Measurements from ENCODE around the gene NDUFA13.

The NDUFA13 gene

DNA sequence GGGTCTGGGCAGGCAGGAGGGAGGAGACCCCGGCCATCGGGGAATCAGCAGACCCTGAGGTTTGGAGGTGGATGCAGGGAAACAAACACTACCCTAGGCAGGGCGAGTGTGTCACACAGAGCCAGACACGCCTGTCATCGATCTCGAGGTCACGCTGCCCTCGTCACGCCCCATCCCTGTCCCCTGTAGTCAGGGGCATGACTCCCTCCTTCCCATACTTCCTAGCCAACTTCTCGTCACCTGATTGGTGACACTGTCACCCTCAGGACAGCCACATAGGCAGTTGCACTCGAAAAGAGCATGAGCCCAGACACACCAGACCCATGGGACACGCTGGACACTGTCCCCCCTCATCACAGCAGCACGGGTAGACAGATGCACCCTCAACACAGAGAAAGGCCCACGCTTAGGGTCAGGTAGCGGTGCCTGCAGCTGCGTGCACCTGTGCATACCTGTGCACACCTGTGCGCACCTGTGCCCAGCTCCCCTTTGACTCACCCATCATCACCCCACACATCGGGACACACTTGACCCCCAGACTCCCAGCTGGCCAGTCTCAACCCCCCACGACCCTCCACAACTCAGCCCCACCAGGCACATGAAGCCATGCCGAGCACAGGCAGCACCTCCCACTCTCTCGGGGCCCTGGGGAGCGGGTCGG, 33.9 kb downstream of the NDUFA13 start:
- no peak for DNase-seq

DNA sequence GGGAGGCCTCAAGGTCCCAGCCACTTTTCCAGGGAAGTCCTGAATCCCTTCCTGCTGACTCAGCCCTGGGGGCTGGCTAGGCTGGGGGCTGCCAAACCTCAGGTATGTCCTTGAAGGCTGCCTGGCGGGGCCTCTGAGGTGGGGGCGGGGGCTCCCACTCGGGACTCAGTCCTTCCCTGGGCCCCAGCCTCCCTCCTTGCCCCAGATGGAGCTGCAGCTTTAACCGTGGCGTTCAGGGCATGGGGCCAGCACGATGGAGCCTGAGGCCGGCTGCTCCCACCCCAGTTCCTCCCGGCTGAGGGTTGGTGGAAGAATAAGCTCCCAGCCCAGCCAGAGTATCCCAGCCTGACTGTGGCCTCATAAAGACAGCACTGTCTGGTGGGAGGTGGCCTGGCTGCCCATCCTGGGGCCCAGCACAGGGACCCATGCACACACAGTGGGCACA, 34.5 kb downstream of the NDUFA13 start:
- DNase-seq = no peak

DNA sequence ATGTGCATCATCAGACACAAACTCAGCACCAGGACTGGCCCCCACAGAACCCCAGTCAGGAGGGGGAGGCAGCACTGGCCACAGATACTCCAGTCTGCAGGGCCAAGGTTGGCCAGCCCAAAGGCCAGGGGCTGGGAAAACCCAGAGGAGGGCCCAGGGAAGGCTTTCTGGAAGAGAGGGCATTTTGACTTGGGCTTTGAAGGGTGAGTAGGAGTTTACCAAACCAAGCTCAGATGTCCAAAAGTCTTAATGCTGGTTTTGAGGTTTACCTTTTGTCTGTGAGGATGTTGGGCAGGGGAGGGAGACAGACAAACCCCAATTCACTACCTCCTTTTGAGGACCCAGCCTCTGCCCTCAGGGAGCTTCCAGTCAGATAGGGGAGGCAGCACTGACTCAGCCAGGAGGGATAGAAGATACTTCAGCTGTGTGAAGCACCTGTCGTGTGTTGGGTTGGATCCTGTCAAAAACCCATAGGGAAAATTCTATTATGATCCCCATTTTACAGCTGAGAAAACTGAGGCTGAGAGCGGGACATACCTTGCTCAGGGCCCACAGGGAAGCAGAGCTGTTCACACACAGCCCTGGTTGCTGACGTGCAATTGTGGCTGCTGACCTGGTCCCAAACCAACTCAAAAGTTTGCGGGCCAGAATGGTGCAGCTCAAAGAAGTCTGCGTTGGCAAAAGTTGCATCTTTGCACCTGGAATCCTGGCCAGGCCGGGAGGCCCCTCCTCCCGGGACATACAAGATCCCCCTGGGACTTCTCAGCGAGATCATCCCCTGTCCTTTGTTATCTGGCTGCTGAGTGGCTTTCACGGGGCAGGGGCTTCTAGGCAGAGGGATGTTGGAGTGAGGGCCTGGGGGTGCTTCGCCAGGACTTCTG, 35.2 kb downstream of the NDUFA13 start:
- no peak for DNase-seq

DNA sequence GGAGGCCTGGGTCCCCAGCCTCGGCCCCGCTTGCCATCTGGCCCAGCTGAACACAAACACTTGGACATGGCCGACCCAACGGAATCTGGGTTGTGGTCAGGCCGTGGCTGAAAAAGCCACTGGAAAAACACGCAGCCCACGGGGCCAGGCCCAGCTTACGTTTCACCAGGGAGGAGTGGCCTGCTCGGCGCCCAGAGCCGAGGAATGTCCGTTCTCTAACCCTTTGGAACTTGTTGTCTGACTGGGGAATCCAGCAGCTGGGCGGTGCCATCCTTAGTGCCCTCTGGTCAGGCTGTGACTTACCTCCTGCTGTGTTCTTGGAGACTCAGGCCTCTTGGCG, 35.8 kb downstream of the NDUFA13 start:
- no peak for DNase-seq

DNA sequence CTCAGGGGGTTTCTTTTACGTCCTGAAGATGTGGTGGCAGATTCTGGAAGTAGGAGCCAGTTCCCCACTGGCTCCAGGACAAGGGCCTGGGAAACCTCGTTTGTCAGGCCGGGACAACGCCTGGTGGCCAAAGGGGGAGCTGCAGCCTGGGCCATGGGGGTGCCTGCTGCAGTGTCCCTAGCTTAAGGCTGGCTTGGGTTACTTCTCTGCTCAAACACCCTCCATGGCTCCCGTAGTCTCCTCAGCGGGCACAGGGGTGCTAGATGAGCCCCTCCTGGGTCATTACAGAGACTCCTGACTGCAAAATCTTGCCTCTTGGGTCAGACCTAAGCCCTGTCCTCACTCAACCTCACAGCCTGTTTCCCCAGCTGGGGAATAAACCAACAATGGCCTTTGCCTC, 36.8 kb downstream of the NDUFA13 start:
- no peak for DNase-seq

DNA sequence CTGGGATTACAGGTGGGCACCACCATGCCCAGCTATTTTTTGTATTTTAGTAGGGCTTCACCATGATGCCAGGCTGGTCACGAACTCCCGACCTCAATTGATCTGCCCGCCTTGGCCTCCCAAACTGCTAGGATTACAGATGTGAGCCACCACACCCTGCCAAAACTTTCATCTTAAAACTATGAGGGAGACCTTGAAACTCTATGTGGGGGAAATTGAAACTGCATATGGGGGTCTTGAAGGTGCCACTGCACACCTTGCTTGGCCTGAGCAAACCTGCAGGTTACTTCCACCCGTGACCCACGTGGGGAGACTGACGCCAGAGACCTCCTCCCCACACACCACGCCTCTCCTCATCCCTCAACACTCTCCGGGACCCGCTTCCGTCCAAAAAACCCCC, 37.6 kb downstream of the NDUFA13 start:
- no peak for DNase-seq

DNA sequence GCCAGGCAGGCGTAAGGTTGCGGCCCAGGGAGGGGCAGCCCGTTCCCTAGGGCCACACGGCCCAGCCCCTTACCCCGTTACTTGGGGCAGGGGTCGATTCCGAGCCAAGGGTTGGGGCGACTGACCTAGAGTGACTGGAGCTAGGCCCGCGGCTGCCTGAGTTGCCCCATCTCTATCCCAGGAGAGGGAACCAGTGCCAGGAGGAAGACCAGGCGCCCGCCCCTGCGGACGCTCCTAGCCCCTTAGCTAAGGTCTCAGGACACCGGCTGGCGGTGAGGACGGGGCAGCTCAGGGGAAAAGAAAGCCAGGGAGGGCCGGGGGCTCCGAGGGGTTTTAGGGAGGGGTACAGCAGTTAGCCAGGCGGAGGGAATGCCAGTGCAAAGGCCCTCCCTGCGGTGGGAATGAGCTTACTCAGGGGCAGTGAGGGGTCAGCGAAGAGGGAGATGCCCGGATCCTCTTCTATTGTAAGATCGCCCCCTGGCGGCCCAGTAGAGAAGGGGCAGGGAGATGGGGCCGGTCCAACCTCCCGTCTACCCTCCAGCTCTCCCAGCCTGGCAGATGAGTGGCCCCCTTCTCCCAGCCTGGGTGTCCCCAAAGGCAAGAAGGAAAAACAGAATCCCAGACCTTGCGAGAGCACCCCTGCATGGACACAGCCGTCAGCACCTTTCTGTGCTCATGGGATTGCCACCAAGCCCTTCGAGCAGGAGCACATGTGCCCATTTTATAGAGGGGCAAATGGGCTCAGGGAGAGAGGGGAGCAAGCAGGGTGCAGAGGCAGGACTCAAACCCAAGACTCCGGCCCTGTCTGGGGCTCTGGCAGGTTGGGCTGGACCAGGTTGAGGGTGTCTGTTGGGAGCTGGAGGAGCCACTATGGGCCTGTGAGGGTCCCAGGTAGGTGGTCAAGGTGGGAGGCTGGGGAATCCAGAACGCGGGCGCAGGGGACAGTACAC, 38.3 kb downstream of the NDUFA13 start:
- DNase-seq = no peak

DNA sequence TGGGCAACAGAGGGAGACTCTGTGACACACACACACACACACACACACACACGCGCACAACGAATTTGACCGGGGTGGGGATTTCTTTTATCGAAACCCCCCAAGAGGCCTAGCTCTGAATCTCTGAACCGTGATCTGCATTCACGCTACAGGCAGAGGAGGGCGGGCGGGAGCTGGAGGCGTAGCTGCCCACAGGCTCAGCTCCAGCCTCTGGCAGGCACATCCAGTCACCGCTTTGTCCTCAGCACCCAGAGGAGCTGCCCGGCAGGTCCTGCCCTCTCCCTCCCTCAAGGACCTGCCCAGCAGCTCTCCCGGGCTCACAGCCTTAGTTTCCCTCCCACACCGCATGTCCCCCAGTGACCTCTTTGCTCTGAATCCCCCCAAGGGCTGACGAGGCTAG, 42.0 kb downstream of the NDUFA13 start:
- no peak for DNase-seq

DNA sequence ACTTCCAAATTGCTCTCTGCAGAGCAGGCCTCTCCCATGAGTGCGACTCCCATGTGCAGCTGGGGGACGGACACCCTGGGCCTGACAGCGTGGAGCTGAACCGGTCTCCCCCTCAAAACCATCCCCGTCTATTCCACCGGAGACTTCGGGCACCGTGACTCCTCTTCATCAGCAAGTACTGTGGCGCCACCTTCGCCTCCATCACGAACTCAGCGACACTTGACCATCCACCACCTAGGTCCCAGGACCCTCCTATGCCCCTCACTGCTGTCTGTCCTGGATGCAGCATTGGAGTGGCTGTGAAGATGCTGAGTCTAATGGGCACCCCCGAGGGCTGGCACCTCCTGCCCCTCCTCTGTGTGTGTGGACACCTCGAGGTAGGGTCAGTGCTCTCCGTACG, 42.6 kb downstream of the NDUFA13 start:
- no peak for DNase-seq

DNA sequence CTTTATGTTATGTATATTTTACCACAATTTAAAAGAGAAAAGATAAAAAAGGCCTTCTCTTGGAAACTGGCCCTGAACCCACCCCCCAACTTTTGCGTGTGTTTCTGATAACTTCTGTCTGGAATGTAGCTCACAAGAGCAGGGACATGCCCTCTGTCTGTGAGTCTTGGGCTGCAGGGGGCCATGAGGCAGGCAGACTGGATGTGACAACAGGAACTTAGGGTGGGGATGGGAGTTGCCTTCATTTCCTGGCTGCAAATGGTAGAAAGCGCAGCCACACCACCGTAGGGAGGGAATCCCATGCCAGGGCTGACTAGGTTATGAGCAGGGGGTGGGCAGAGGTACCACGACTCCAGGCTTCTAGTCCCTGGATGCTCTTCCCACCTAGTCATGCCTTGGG, 43.9 kb downstream of the NDUFA13 start:
- no peak for DNase-seq

DNA sequence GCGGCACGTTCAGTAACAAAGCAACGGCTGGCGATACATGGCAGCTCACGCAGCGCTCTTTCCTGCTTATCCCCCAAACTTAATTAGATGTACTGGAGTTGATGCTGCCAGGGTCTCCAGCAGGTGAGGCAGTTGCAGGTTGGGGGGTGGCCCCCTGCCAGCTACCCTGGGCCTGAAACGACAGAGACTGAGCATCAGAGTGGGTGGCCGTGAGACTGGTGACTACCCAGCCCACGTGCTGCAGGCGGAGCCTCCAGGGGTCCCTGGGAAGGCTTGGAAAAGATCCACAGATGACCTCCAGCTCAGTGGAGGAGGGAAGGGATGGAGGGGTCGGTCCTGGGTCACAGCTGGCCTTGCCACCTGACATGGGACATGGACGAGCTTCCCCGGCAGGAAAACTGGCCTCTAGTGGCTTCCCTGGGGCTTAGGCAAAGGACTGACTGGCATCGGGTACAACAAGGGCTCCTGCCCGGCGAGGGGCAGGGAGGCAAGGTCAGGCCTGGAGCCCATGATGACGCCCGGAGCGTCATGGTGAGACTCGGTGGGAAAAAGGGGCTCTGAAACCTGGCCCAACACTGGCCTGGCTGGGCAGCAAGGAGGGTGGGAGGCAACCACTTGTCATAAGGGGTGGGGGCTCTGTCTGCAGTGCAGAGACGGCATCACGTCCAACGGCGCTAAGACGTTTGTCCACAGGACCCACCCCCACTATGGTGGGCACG, 46.1 kb downstream of the NDUFA13 start:
- DNase-seq = no peak

DNA sequence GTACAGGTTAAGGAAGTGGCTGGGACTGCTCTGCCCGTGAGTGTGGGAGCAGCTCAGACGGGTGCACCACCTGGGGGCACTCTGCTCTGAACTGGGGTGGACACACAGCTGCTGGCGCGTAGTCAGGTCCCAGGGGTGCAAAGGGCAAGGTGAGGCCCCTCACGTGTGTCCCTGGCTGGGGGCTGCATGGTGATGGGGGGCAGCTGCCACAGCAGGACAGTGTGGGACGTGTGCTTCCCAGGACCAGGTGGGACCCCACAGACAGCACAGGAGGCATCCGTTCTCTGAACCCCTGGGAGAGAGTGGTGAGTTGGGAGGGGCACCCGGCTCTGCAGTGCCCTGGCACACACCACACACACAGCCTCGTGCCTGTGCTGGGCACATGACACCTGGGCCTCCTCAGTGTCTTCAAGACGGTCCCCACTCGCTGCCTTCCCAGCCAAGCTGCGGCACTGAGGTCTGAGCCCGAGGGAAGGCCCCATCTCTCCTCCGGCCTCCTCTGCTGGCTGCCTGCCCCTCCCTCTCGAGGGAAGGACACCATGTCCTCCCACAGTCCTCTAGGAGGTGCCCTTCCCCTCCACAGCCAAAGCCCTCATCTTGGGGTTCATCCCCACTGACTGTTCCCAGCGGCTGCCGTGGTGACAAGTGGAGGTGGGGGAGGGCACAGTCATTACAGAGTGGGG, 46.8 kb downstream of the NDUFA13 start:
- no peak for DNase-seq

DNA sequence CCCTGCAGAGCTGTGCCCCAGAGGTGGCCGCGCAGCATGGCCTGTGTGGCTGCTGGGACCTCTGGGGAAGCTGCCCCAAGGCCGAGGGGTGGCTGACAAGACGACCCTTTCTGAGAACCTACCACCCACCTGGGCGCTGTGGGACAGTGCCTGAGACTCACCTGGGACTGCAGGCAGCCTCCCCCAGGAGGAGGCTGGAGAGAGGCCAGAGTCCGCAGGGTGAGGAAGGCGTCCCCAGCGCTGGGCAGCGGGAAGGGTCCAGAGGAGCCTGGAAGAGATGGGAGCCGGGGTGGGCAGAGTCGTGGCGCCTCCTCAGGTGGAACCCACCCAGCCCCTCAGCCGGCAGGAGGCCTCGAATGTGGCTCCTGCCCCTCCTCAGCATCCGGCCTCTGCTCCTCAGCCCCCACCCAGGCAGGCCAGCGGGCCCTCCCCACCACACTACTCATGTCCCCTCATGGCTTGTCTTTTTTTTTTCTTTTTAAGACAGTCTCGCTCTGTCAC, 47.4 kb downstream of the NDUFA13 start:
- no peak for DNase-seq

DNA sequence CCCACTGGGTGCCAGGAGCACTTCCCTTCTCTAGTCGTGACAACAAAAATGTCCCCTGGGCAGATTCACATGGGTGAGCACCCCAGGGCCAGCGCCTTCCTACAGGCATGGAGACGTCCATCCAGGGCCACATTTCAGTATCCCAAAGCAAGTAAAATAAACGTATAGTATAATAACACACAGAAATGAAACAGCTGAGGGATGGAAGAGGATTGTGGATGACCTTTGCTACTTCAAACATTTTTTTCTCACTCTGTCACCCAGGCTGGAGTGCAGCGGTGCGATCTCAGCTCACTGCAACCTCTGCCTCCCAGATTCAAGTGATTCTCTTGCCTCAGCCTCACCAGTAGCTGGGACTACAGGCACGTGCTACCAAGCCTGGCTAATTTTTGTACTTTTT, 50.3 kb downstream of the NDUFA13 start:
- no peak for DNase-seq

DNA sequence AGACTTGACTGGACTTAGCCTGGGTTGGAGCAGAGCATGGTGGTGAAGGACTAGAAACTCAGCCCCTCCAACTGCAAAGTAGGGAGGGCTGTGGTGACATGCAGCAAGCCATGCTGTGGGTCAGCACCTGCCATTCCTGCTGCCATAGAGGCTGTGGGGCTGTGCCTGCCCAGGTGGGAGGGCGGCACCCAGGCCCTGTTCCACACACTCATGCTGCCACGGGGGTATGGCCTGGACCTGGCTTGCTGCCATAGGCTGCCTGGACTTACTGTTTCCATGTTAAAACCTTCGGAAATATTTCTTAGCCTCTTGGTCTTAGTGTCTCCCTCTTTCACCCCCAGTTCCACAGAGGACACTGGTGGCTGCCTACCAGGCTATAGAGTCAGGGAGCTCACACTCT, 51.4 kb downstream of the NDUFA13 start:
- DNase-seq = no peak

DNA sequence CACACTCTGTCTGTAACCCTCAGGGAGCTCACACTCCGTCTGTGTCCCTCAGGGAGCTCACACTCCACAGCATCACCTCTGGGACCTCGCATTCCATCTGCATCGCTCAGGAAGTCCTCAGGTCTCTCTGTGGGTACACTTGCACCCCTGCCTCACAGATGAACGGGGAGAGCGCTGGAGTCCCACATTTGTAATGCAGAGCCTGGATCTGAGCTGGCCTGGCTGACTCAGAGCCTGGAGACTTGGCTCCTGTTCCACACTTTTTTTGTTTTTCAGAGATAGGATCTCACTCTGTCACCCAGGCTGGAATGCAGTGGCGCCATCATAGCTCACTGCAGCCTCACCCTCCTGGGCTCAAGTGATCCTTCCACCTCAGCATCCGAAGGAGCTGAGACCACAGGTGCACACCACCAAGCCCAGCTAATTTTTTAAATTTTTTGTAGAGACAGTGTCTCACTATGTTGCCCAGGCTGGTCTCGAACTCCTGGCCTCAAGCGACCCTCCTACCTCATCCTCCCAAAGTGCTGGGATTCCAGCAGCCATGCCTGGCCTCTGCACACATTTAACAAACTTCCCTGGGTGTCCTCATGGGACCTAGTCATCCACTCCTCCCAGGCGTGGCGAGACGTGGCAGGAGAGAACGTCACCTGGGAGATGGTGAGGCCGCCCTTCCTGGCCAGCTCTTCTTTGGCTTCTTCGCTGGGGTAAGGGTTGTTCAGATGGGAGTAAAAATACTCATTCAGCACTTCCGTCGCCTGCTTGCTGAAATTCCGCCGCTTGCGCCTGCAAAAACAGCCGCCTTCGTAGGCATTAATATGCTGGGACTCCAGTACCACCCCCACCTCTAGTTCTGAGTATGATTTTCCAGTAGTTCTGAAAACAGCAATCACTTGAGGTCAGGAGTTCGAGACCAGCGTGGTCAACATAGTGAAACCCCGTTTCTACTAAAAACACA, 53.1 kb downstream of the NDUFA13 start:
- no peak for DNase-seq

DNA sequence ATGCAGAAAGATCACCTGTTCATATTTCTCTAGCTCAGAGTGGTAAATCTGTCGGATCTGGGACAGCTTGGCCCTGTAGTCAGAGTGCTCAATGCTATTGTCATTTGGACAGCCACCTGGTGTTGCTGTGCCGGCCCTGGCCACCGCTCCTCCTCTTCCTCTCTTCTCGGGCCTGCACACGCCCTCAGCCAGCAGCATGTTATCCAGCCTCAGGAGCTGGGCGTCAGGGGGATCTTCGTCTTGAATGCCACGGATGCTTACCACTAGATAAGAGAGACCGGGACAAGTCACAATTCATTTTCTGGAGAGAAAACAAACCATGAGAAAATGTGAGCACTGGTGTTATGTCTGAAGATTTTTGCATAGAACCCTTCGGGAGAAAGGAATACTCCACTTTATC, 54.5 kb downstream of the NDUFA13 start:
- no peak for DNase-seq

DNA sequence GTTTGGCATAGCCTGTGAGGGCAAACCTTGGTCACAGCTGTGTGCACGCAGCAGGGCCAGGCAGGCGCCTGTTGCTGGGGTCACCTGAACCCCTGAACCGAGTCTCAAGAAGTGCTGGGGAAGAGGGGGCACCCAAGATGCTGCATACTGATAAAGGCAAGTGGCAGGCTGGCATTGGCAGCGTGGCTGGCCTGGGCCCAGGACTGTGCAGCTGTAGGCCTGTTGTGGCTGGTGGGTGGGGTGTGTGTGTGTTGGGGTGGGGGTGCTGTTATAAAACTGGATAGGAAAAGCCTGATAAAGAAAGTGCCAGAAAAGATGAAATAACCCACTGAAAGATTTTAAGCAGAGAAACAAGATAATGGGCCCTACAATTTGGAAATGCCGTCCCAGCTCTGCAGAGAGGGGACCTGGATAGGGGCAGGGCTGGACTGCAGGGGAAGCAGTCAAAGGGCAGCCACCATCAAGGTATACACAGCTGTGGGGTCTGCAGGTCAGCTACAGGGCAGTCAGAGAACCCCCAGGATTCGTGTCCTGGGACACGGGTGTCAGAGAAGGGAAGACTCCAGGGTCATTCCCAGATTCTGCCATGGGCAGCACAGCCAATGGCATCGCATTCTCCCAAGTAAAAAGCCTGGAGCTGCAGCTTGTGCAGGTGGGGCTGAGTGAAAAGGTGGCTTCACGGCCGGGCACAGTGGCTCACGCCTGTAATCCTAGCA, 55.2 kb downstream of the NDUFA13 start:
- DNase-seq = no peak

DNA sequence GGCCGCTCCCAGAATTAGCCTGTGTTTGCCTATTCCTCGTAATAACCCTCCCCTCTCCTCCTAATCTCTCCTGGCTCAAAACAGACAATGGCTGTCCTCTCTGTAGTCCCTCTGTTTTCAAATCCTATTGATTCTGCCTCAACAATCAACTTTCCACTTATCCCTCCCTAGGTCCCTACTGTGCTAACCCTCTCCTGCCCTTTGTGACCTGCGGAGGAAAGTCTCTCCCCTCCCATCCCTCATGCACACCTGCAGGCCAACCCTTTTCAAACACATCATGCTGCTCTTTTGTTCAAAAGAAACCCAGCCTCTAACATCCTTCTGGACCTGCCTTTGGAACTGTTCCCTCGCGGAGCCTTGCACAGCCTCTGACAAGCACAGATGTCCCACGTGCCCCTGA, 59.4 kb downstream of the NDUFA13 start:
- DNase-seq = peak; percentile 70

Data from NCI-H1417 treated with DMSO at 0.1 percent for 48 hours (cell line).